Pancreas (tissue), 10 donors: Measurements from ENCODE around the gene EPHA1. TPM values are rescaled to one million over a fixed set of nuclear protein-coding genes. Genes with fewer than 3 reads are reported as not detected.

Experiments
- ATAC-seq, 4 donors: fragments of 200-7000 bp; cut with Tn5 transposase; one replicate each; pipeline versions ENCODE4 v1.8.0 to v1.9.1; 2020; ENCODE audit warnings: mild to moderate bottlenecking in 4 of 4, moderate library complexity in 4 of 4
- DNase-seq, 6 donors: peaks; one replicate each; pipeline ENCODE4 v3.0.0-alpha.2; 2020
- FAIRE-seq: peaks from 2 replicates; lab custom pipeline; 2012; peaks lifted over from hg19 to GRCh38; lab: Jason Lieb, UNC
- H3K27ac ChIP-seq, 4 donors: fragments of 200-600 bp; sonication (generic); 1 replicate in 3 of 4; 2 replicates in 1 of 4; pipeline versions ENCODE4 v1.5.0 to v1.8.0; 2020
- H3K27me3 ChIP-seq, 4 donors: fragments of 200-600 bp; one replicate each; pipeline ENCODE4 v1.8.0; 2021
- H3K36me3 ChIP-seq, 3 donors: fragments of 200-600 bp; sonication (generic) in 1 of 3; one replicate each; pipeline versions ENCODE4 v1.5.0 to v1.8.0; 2020 to 2021
- H3K4me1 ChIP-seq, 3 donors: fragments of 200-600 bp; one replicate each; pipeline ENCODE4 v1.8.0; 2021
- H3K4me3 ChIP-seq, 4 donors: fragments of 200-600 bp; sonication (generic) in 2 of 4; one replicate each; pipeline versions ENCODE4 v1.5.0 to v1.8.0; 2020 to 2021
- H3K9me3 ChIP-seq, 4 donors: fragments of 200-600 bp; one replicate each; pipeline ENCODE4 v1.8.0; 2021
- CTCF ChIP-seq, 4 donors: fragments of 200-600 bp; sonication (generic) in 3 of 4; IDR thresholded peaks; one replicate each; pipeline versions ENCODE4 v1.5.0 to v1.8.0; 2021; ENCODE audit warnings: antibody characterized with exemption in 4 of 4
- WGBS, 2 donors: extraction: QIAGEN DNeasy Blood & Tissue Kit; methylation state at CpG; one replicate each; pipeline ENCODE4 v1.1.7; 2013; 5-methylcytosine and 5-hydroxymethylcytosine counted together
- intact Hi-C, 3 donors: fragments of 100-400 bp; cut with DNase I; formaldehyde crosslinking; loops; one replicate each; pipeline versions ENCODE4 v1.11.1 to v1.14.2; 2022
- polyA plus RNA-seq, 2 donors: library from polyadenylated mRNA; stranded (reverse); fragments of 200-250 nt; gene quantifications; one replicate each; pipeline ENCODE4 v1.2.3, GENCODE V29; 2013
- total RNA-seq, 6 donors: library from RNA; stranded (reverse); fragmentation: NEBNext Ultra II Directional in 4 of 6; extraction: Animal tissue kit (Norgen Biotek cat#: 25700) in 4 of 6; gene quantifications; one replicate each; pipeline versions ENCODE4 v1.2.1 to v1.2.4, GENCODE V29; 2021 to 2023
- donor health status: healthy with polysubstance abuse.
- donor health status: DM: no; HTN: no; CAD: no; lungs with moderate emphysema.
- donor health status: DM: no; HTN: no; CAD: no.
- donor health status: control.
- donor health status: control.
- donor health status: Bipolar disorder and iron deficiency.
- donor health status: DM: yes; HTN: yes; CAD: no.
- donor health status: DM: no; HTN: no; CAD: no.
- donor health status: DM: no; HTN: no; CAD: no.
- donor health status: DM: yes; HTN: yes; CAD: no.

The EPHA1 gene
- total and polyA plus RNA-seq, 8 donors, result 5.3 to 14.2 (median 7.8) TPM

GRCh38 chr7:143390773-143391317, 17.8 kb downstream of the EPHA1 start:
- DNase-seq, result peak in 1 of 6 donors; percentile 62
- Histone ChIP-seq H3K9me3 (no peaks in the 10 kb centered on the region), H3K4me1 (peaks cover 0 to 17% (median 15%) of the 10 kb centered on the region in 3 donors)

GRCh38 chr7:143390104-143390772, 18.4 kb downstream of the EPHA1 start:
- H3K27me3 ChIP-seq, result no peaks in the 10 kb centered on the region
- ATAC-seq (no peak), FAIRE-seq (no peak), DNase-seq (no peak)
- WGBS, 2 donors, result 91 to 93% methylated on average over 7 to 10 of the region's 10 CpGs
- peaks cover 0 to 17% (median 15%) of the 10 kb centered on the region in 3 donors for H3K4me1 ChIP-seq
- no peak overlapping the region for H3K4me3 ChIP-seq
- peaks cover 0 to 14% (median 0%) of the 10 kb centered on the region in 3 donors for H3K36me3 ChIP-seq
- intact Hi-C loops, result no loop called here
- no peaks in the 10 kb centered on the region for H3K9me3 ChIP-seq
- no peak overlapping the region for H3K27ac ChIP-seq
- no peak for TF ChIP-seq CTCF (IDR thresholded peaks at IDR 0.05)

More at GRCh38 chr7:143390773-143391317, 17.8 kb downstream of the EPHA1 start:
- no peak for ATAC-seq
- no peak for FAIRE-seq
- peaks cover 0 to 14% (median 0%) of the 10 kb centered on the region in 3 donors for H3K36me3 ChIP-seq
- no peak for TF ChIP-seq CTCF (IDR thresholded peaks at IDR 0.05)
- WGBS, 2 donors, result 92 to 95% methylated on average over 9 of the region's 9 CpGs
- H3K27me3 ChIP-seq, result no peaks in the 10 kb centered on the region
- intact Hi-C loops, result no loop called here
- no peak overlapping the region for H3K4me3 ChIP-seq
- H3K27ac ChIP-seq, result peak overlapping the region in 3 of 4 donors; percentile 65 to 77 (median 74)

GRCh38 chr7:143389316-143390103, 19.1 kb downstream of the EPHA1 start:
- DNase-seq (peak in 1 of 6 donors; percentile 68), ATAC-seq (no peak), FAIRE-seq (no peak)
- 89 to 93% methylated on average over 15 of the region's 15 CpGs for WGBS, 2 donors
- intact Hi-C loops, result no loop called here
- no peak overlapping the region for H3K4me3 ChIP-seq
- H3K27ac ChIP-seq, result no peak overlapping the region
- H3K27me3 ChIP-seq, result no peaks in the 10 kb centered on the region
- TF ChIP-seq CTCF (IDR thresholded peaks at IDR 0.05), result no peak
- H3K36me3 ChIP-seq, result peaks cover 0 to 14% (median 0%) of the 10 kb centered on the region in 3 donors
- peaks cover 0 to 17% (median 15%) of the 10 kb centered on the region in 3 donors for H3K4me1 ChIP-seq
- no peaks in the 10 kb centered on the region for H3K9me3 ChIP-seq

- intact Hi-C loops, result no loop called here
- Histone ChIP-seq H3K4me1 (peaks cover 0 to 16% (median 12%) of the 10 kb centered on the region in 3 donors), H3K27me3 (no peaks in the 10 kb centered on the region), H3K36me3 (peaks cover 0 to 14% (median 0%) of the 10 kb centered on the region in 3 donors), H3K27ac (no peak overlapping the region), H3K9me3 (no peaks in the 10 kb centered on the region), H3K4me3 (no peak overlapping the region)
- WGBS, 2 donors, result 91 to 92% methylated on average over 28 of the region's 28 CpGs
- FAIRE-seq (no peak), ATAC-seq (no peak), DNase-seq (peak in 2 of 6 donors; percentile 58 to 73)
- TF ChIP-seq CTCF (IDR thresholded peaks at IDR 0.05), result no peak
Observed at GRCh38 chr7:143388491-143389101, 20.1 kb downstream of the EPHA1 start.
